MM.1S (cell line): Measurements from ENCODE around the gene FRMD1.

Experiments used
- DNase-seq: peaks from one replicate; pipeline ENCODE4 v3.0.0-alpha.2; 2015
- H2AFZ ChIP-seq: fragments of 300-600 bp; sonication (generic); 2 replicates; pipeline ENCODE4 v1.6.0; 2016; ENCODE audit warnings: antibody characterized with exemption, low read length
- H3F3A ChIP-seq: fragments of 300-600 bp; sonication (generic); 2 replicates; pipeline ENCODE4 v1.6.1; 2016; ENCODE audit warnings: mild to moderate bottlenecking, antibody characterized with exemption, low read length, moderate library complexity, mixed read lengths; ENCODE audit not compliant: insufficient read depth
- H3K27ac ChIP-seq: fragments of 300-600 bp; sonication (generic); 2 replicates; pipeline ENCODE4 v1.5.1; 2016; ENCODE audit warnings: mild to moderate bottlenecking, low read length
- H3K27me3 ChIP-seq: fragments of 300-600 bp; sonication (generic); replicated peaks from 2 replicates; pipeline ENCODE4 v1.6.0; 2016; ENCODE audit warnings: low read length; ENCODE audit not compliant: insufficient read depth
- H3K36me3 ChIP-seq: fragments of 300-600 bp; sonication (generic); replicated peaks from 2 replicates; pipeline ENCODE4 v1.6.1; 2016; ENCODE audit warnings: mild to moderate bottlenecking, low read length, mixed read lengths; ENCODE audit not compliant: insufficient read depth
- H3K4me1 ChIP-seq: fragments of 300-600 bp; sonication (generic); 2 replicates; pipeline ENCODE4 v1.6.1; 2016; ENCODE audit warnings: low read length, mixed read lengths
- H3K4me2 ChIP-seq: fragments of 300-600 bp; sonication (generic); 2 replicates; pipeline ENCODE4 v1.6.0; 2016; ENCODE audit warnings: low read depth, low read length
- H3K4me3 ChIP-seq: fragments of 300-600 bp; sonication (generic); 2 replicates; pipeline ENCODE4 v1.5.1; 2016; ENCODE audit warnings: low read length, mixed read lengths
- H3K79me2 ChIP-seq: fragments of 300-600 bp; sonication (generic); 2 replicates; pipeline ENCODE4 v1.6.1; 2016; ENCODE audit warnings: mixed run types, low read length, mixed read lengths
- H3K9ac ChIP-seq: fragments of 300-600 bp; sonication (generic); 2 replicates; pipeline ENCODE4 v1.6.1; 2016; ENCODE audit warnings: low read length, mixed read lengths
- H3K9me2 ChIP-seq: fragments of 300-600 bp; sonication (generic); replicated peaks from 2 replicates; pipeline ENCODE4 v1.6.1; 2016; ENCODE audit warnings: mild to moderate bottlenecking, low read length, mixed read lengths; ENCODE audit not compliant: insufficient read depth
- H3K9me3 ChIP-seq: fragments of 300-600 bp; sonication (generic); replicated peaks from 2 replicates; pipeline ENCODE4 v1.6.1; 2016; ENCODE audit warnings: mild to moderate bottlenecking, low read length, mixed read lengths; ENCODE audit not compliant: insufficient read depth
- H4K20me1 ChIP-seq: fragments of 300-600 bp; sonication (generic); 2 replicates; pipeline ENCODE4 v1.6.1; 2016; ENCODE audit warnings: mild to moderate bottlenecking, low read length, moderate library complexity, mixed read lengths; ENCODE audit not compliant: insufficient read depth
- CTCF ChIP-seq: fragments of 300-600 bp; sonication (generic); IDR thresholded peaks from 2 replicates; pipeline ENCODE4 v1.5.1; 2016; ENCODE audit warnings: antibody characterized with exemption, low read length, mixed read lengths
- EZH2 ChIP-seq: fragments of 300-600 bp; sonication (generic); optimal IDR thresholded peaks from 2 replicates; pipeline ENCODE3; 2017; ENCODE audit warnings: low read depth, mild to moderate bottlenecking, antibody characterized with exemption, low read length, mixed read lengths
- EZH2phosphoT487 ChIP-seq: fragments of 300-600 bp; sonication (generic); IDR thresholded peaks from 2 replicates; pipeline ENCODE4 v1.6.1; 2018; ENCODE audit warnings: antibody characterized with exemption, low read length

Gene FRMD1

DNA sequence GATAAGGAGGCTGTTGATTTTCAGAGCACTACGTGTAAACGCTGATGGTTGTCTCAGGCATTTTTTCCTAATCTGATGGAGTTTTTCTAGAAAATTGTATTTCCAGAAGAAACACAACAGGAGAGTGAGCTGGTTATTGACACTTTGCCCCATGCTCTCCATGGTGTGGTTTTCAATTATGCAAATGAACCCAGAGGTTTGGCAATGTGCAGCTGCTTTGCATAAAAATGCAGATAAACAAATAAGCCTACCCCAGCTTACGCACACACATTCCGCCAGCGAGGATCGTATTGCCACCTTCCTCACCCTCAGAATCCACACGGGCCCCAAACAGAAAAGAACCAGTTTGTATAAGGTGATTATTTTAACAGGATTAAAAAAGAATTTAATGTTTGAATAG, 45.1 kb upstream of the FRMD1 start:
- TF ChIP-seq CTCF, result no peak
- no peak for TF ChIP-seq EZH2phosphoT487
- TF ChIP-seq EZH2, result no peak
- DNase-seq, result no peak
- no peak overlapping the region for H3K4me3 ChIP-seq

GRCh38 chr6:168123165-168123911, 44.3 kb upstream of the FRMD1 start:
- Histone ChIP-seq H3K9me3 (no peaks in the 10 kb centered on the region), H3K4me3 (no peak overlapping the region), H3K4me1 (no peaks in the 10 kb centered on the region), H2AFZ (no peak overlapping the region), H3K4me2 (no peak overlapping the region), H3F3A (no peaks in the 10 kb centered on the region), H3K9ac (no peak overlapping the region), H4K20me1 (no peaks in the 10 kb centered on the region), H3K27ac (no peak overlapping the region), H3K79me2 (no peaks in the 10 kb centered on the region), H3K9me2 (no peaks in the 10 kb centered on the region), H3K36me3 (no peaks in the 10 kb centered on the region), H3K27me3 (peaks cover 4% of the 10 kb centered on the region)
- no peak for DNase-seq
- TF ChIP-seq CTCF (no peak), EZH2 (no peak), EZH2phosphoT487 (no peak)

More for the DNA sequence above, 45.1 kb upstream of the FRMD1 start:
- H2AFZ ChIP-seq, result no peak overlapping the region
- H4K20me1 ChIP-seq, result no peaks in the 10 kb centered on the region
- no peak overlapping the region for H3K9ac ChIP-seq
- no peaks in the 10 kb centered on the region for H3K79me2 ChIP-seq
- H3K36me3 ChIP-seq, result no peaks in the 10 kb centered on the region
- H3K27ac ChIP-seq, result no peak overlapping the region
- H3K4me2 ChIP-seq, result no peak overlapping the region
- H3K27me3 ChIP-seq, result peaks cover 4% of the 10 kb centered on the region
- no peaks in the 10 kb centered on the region for H3K9me2 ChIP-seq
- H3F3A ChIP-seq, result no peaks in the 10 kb centered on the region
- H3K4me1 ChIP-seq, result no peaks in the 10 kb centered on the region
- H3K9me3 ChIP-seq, result no peaks in the 10 kb centered on the region

DNA sequence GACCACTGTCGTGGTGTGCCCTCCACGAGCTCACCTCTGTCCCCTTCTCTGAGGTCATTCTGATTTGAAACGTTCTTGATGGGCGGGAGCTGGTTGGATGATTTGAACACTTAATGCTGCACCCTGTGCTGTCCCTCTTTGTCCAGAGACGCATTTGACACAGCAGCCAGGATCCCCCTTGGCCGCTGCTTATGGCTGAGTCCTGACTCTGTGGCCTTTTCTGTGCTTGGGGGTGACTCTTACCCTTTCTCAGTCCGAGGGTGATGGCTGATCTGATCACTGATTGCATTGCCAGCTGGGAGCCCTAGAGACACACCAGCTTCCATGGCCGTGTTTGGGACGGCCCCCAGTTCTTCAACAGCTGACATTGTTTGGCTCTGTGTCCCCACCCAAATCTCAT, 43.5 kb upstream of the FRMD1 start:
- H3F3A ChIP-seq, result no peaks in the 10 kb centered on the region
- TF ChIP-seq EZH2phosphoT487 (no peak), CTCF (no peak), EZH2 (no peak)
- no peaks in the 10 kb centered on the region for H3K4me1 ChIP-seq
- H3K9ac ChIP-seq, result no peak overlapping the region
- no peaks in the 10 kb centered on the region for H4K20me1 ChIP-seq
- H3K9me2 ChIP-seq, result no peaks in the 10 kb centered on the region
- no peak overlapping the region for H3K4me2 ChIP-seq
- peaks cover 4% of the 10 kb centered on the region for H3K27me3 ChIP-seq
- no peak overlapping the region for H2AFZ ChIP-seq
- H3K36me3 ChIP-seq, result no peaks in the 10 kb centered on the region
- no peak for DNase-seq
- H3K27ac ChIP-seq, result no peak overlapping the region
- H3K79me2 ChIP-seq, result no peaks in the 10 kb centered on the region
- H3K4me3 ChIP-seq, result no peak overlapping the region
- no peaks in the 10 kb centered on the region for H3K9me3 ChIP-seq
